Stimulated activated CD4-positive, alpha-beta T cell treated with anti-CD3 and anti-CD28 coated beads, TNF-alpha, amount 100 ng/mL, for 1 hour (primary cell): ENCODE measurements around the gene PLXNA4.

Source experiments
- DNase-seq, 3 donors: peaks; one replicate each; pipeline ENCODE4 v3.0.0-alpha.2; 2020; ENCODE audit warnings: low read depth in 3 of 3, low spot score in 1 of 3

Gene PLXNA4

DNA sequence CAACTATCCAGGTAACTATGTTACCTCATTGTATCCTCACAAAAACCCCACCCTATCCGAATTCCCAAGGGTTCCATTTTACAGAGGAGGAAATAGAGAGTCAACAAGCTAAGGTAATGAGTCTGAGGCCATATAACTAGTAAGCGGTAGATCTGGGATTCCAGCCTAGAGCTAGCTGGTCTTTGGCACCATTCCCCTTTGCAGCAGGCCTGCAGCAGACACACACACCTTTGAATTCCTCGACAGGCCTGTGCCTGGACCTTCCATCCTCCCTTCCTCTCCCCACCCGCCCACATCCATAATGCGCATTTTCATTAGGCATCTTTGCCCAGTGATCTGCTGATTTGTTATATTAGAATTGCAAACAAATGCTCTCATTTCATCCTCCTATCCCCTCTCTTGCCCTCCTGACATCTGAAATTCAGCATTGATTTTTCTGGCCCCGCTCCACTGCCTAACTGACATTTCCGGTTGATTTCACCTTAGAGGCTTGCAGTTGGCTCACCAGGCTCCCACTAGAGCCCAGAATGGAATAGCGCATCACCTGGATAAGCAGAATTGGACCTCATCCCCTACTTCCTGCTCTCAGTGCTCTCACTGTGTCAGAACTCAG, 129.5 kb downstream of the PLXNA4 start:
- no peak for DNase-seq

- no peak for DNase-seq
These were observed 130.0 kb downstream of the PLXNA4 start for GRCh38 chr7:132446260-132446659.

DNA sequence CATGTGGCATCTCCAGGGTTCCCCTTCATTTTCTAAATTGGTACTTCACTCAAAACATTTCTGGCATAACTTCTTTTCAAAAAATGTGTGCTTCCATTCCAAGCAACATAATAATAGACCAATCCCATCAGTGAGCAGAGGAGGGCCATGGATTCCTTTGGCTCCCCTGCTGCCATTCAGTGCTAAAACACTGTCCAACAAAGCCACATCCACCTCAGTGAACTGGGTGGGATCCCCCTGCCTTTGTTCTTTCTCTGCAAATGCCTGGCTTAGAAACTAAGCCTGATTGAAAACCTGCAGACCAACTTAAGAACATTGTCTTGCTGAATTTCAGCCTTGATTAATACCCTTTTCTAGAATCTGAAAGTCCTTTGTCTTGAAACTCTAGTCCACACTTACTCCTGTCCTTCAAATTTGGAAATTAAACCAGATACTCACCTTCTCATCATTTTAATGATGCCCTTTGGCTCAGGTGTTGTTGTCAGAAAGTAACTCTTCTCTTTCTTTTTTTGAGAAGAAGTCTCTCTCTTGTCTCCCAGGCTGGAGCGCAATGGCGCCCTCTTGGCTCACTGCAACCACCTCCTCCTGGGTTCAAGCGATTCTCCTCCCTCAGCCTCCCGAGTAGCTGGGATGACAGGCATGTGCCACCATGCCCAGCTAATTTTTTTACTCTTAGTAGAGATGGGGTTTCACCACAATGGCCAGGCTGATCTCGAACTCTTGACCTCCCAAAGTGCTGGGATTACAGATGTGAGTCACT, 132.3 kb downstream of the PLXNA4 start:
- DNase-seq = no peak

- DNase-seq = no peak
These were observed 134.3 kb downstream of the PLXNA4 start for GRCh38 chr7:132441935-132442334.

DNA sequence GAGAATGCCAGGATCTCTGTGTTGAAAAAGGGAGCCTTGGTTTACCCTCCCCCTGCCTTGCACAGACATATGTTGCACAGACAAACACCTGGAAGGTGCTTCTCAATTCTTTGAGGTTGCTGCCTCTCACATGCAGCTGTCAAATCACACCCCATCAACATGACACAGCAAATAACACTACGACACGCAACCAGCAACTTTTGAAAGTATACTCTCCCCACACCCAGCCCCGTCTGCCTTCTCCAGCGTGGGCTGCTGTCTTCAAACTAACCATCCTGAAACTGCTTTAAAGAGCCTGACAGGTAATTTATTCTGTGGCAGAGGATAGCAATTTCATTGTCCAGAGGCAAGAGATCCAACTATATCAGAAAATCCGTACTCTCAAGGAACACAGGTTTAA, 136.1 kb downstream of the PLXNA4 start:
- no peak for DNase-seq

GRCh38 chr7:132438926-132439325, 137.3 kb downstream of the PLXNA4 start:
- no peak for DNase-seq

DNA sequence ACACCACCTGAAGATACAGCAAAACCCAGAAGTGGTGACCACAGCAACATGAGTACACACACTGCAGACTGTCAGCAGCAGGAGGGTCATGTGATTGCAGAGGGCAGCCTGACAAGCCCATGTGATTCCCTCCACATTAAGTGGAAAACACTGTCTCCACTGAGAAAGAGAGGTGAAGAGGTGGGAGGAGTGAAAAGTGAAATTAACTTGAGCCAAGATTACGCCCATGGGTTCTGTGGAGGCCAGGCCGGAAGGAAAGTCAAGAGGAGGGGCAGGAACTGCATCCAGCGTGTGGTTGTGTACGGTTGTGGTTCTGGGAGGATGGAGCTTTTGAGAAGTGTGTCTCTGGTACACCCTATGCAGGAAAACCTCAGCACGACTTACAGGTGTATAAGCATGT, 138.5 kb downstream of the PLXNA4 start:
- no peak for DNase-seq

GRCh38 chr7:132436121-132436520, 140.1 kb downstream of the PLXNA4 start:
- DNase-seq = no peak

GRCh38 chr7:132435016-132435990, 141.0 kb downstream of the PLXNA4 start:
- no peak for DNase-seq

- no peak for DNase-seq
These were observed 142.2 kb downstream of the PLXNA4 start for GRCh38 chr7:132434041-132434440.

DNA sequence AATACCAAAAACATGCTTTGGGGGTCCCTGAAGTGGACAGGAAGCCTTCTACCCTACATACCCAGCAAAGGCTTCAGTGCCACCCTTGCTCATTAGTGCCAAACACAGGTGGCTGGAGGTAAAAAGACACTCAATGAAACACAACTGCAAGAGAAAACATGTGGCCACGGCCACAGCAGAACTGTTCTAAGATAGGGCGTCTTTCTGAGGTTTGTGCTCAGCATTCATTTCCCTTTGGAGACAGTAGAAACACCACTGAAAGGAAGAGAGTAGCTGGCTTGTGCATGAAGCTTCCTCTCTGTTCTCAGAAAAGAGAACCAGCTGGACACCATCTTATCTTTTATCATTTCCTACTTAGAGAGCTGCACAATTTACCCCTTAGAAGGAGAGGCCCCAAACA, 143.0 kb downstream of the PLXNA4 start:
- DNase-seq = no peak

GRCh38 chr7:132430861-132431822, 145.1 kb downstream of the PLXNA4 start:
- DNase-seq = peak in 1 of 3 donors; percentile 13

- DNase-seq = no peak
These were observed 146.0 kb downstream of the PLXNA4 start for GRCh38 chr7:132430041-132430855.

GRCh38 chr7:132429181-132429580, 147.1 kb downstream of the PLXNA4 start:
- no peak for DNase-seq

GRCh38 chr7:132428247-132428919, 147.9 kb downstream of the PLXNA4 start:
- DNase-seq = no peak

DNA sequence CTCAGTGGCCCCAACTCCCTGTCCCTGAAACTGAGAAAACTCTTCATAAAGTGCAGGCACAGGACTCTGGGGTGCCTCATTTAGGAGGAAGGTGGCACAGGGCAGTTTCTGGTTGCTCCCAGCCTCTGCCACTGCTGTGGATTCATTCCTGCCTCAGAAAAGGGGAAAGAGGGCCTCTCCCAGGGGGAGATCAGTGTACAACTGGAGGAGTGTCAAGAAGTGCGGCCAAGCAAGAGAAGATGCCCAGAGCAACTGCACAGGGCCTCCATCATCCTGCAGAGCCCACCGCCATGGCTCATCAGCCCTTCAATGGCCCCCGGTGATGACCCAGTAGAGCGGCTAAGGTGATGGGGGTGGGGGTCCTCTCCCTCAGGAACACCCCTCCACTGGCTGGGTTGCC, 150.3 kb downstream of the PLXNA4 start:
- DNase-seq = no peak

GRCh38 chr7:132424821-132425724, 151.2 kb downstream of the PLXNA4 start:
- no peak for DNase-seq

- no peak for DNase-seq
These were observed 152.0 kb downstream of the PLXNA4 start for GRCh38 chr7:132424277-132424676.
